Parietal lobe (tissue), 2 donors: Measurements from ENCODE around the gene LAGE3. TPM values are rescaled to one million over a fixed set of nuclear protein-coding genes. Genes with fewer than 3 reads are reported as not detected.

Source experiments
- small RNA-seq: library from RNA; depleted of rRNA; stranded (forward); fragments of <200 nt; gene quantifications from one replicate; pipeline ENCODE3, GENCODE V24; 2014; ENCODE audit warnings: low replicate concordance
- total RNA-seq: library from RNA; depleted of rRNA; stranded (reverse); fragments of >200 nt; gene quantifications from one replicate; pipeline ENCODE4 v1.2.3, GENCODE V29; 2014

LAGE3 gene, protein sequence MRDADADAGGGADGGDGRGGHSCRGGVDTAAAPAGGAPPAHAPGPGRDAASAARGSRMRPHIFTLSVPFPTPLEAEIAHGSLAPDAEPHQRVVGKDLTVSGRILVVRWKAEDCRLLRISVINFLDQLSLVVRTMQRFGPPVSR
- total RNA-seq, result 9.4 TPM

DNA sequence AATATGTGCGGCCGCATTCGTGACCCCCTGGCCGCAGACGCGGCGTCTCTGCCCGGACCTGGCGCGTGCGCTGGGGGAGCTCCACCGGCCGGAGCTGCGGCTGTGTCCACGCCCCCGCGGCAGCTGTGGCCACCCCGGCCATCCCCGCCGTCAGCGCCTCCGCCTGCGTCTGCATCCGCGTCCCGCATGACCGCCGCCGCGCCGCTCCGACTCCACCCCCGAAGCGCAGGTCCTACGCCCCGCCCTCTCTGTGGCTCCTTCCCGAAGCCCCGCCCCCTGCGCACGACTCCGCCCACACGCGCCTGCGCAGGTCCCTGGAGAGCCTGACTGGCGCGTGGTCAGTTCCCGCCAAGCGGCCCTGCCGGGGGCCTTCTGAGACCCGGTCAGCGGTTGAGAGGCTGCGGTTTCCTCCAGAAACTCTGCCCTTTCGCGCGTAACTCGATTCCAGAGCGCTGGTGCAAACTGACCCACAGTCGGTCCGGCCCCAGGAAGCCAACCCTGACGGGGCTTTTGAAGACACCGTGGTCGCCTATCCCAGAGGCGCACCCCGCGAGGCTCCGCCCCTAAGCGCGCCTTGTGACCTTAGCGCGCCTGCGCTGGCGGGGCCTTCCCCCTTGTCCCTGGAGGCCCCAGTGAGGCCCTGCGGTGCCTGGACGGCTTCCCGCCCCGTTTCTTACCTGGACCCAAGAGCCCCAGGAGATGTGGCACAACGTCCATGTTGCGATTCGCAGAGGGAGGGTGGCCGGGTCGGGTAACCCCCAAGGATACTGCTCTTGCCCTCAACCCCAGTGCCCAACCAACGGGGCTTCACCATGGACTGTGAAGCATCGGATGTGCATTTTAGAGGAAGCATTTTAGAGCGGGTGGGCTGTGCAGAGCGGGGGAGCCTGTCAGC is at the start of gene LAGE3:
TSS of gene LAGE3 (minus strand) at position 554 of the 895 bp plus-strand sequence. CDS start at position 188, 366 bp downstream.

DNA sequence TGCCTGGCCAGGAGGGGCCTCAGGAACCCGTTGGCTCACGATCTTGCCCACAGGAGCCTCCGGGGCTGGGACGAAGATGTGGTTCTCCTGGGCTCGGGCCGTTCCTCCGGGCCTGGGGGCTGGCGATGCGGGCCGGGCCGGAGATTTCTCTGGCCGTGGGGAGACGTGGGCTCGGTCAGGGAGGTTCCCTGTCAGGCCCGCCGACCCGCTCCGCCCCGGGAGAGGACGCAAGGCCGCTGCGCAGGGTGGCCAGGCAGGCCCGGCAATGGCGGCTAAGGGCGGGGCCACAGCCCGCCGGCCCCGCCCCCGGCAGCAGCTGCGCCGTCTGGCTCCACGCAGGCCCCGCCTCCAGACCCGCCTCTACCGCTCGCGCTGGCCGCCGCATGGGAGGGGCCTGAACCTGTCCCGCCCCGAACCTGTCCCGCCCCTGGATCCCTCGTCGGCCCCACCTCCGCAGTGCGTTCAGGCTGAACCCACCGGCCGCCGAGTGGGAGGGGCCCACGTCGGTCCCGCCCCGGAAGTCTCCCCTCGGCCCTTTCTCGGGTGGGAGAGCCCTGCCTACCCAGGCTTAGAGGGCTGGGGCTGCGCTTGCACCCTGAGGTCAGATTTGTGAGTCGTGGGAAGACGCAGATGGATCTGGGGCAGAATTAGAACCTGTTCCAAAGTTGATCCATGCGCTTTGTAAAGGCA is 37.0 kb upstream of the LAGE3 start, which contains the start of gene FAM3A:
TSS of gene FAM3A (minus strand) at position 267 of the 690 bp plus-strand sequence. CDS start 460 bp downstream, outside the sequence.

DNA sequence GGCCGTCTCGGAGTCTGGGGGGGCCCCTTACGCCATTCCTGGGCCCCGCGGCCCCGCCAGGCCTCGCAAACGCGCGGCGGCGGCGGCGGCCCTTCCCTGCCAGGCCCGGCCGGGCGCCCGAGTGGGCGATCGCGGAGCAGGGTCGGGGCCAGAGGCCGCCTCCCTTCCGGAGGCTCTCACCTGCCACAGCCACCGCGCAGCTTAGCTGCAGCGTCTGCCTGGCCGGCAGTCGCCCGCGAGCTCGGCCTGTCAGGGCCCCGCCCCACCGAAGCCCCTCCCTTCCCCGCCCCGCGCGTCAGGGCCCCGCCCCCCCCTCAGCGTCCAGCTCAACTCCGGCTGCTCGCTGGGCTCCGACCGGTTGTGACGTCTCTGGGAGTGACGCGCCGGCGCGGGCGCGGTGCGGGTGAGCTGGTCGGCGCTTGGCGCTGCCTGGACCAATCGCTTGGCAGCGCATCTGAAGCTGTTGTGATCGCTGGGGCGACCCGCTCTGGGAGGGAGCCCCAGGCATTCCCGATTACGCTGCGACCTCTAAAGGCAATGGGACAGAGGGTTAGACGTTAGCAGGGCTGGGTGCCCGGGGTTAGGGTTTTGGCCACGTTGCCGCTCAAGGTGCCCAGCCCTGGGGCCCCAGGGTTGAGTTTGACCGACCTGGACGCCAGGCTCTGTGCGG is 11.5 kb upstream of the LAGE3 start, which contains the start of gene SLC10A3:
TSS of gene SLC10A3 (minus strand) at position 216 of the 670 bp plus-strand sequence. CDS start 1,689 bp downstream, outside the sequence.

DNA sequence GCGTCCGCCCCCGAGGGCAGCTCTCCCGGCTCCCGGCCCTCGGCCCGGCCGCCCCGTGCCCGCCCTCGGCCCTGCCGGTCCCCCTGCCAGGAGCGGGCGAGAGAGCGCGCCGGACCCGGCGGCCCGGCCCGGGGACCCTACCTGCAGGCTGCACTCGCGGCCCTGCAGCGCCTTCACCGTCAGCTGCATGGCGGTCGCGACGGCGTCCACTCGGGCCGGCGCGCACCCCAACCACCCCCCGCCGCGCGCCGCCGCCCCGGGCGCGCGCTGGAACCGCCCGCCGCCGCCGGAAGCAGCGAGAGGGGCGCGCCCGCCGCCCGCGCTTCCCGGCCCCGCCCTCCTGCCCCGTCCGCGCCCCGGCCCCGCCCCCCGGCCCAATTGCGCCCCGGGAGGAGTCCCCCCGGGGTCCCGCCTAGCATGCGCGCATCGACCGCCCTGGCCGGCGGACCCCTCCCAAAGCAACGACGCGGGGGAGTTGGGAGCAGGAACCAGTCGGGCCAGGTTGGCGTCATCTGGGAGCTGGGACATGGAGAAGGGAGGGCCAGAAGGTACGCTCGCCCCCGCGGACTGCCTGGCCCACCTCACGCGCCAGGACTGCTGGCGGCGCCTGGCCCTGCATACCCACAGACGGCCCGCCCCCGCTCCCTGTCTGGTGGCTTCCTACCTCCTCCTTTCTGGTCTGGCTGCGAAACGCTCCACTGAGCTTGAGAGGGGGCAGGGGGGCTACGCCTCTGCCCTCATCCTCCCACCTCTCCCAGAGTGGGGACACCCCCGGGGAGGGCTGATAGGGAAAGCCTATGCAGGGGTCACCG is 7.5 kb upstream of the LAGE3 start, which contains the start of gene UBL4A:
TSS of gene UBL4A (minus strand) at position 220 of the 812 bp plus-strand sequence. CDS start at position 189, 31 bp downstream.

DNA sequence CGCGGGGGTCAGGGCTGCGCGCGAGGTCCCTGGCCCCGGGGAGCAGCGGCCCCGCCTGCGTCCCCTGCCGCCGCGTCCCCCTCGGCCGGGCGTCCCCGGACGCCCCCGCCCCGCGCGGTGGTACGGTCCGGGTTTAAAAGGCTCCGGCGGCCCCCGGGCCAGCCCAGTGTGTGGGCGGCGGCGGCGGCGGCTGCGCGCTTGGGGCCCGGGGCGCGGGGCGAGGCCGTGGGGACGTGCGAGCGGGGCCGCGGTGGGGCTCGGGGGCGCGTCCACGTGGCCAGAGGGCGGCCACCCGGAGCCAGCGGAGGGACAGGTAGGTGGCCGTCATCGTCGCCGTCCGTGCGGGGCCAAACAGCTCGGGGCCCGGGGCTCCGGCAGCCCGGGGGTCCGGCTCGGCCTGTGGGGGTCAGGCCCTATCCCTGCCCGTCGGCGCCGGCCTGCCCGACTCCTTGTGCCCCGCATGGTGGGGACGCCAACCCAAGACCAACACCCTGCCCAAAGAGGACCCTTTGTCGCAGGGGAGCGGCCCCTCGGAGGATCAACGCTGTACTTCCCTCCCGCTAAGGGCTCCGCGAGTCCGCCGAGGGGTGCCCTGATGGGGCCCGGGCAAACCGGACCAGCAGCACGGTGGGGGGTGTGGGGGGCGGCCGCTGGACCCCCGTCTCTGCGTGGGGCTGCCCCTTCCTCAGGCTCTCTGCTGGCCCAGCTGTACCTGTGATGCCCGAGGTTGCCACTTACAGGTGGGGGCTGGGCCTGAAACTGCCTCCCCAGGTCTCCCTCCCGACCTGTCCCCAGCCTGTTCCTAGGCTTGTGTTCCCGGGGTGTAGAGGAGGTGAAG is 20.7 kb downstream of the LAGE3 start, which contains the start of gene PLXNA3:
TSS of gene PLXNA3 (plus strand) at position 166 of the 838 bp plus-strand sequence. CDS start 1,903 bp downstream, outside the sequence.

DNA sequence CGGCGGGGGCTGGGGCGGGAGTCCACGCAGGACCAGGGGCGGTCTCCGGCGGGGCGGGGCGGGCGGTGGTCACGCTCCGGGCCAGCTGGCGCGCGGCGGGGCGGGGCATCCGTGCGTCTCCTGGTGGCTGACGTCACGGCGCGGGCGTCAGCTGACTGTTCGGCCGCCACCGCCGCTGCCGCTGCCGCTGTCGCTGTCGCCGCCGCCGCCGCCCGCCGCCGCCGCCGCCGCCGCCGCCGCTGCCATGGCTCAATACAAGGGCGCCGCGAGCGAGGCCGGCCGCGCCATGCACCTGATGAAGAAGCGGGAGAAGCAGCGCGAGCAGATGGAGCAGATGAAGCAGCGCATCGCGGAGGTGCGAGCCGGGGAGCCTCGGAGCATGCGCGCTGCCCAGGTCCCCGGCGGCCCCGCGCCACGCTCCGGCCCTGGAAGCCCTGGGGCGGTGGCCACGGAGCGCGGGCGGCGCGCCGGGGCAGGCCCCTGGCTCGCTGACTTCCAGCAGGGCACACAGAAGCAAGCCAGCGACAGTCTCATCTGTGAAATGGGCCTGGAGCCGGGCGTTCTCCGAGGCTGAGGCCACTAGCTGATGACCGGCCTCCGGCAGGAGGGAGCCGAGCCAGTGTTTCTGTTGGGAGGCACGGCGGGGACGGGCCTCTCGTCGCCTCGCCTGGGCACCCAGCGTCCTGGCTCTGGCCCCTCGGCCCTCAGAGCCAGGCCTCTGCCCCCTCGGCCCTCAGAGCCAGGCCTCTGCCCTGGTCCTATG is 34.9 kb downstream of the LAGE3 start, which contains the start of gene FAM50A:
TSS of gene FAM50A (plus strand) at position 150 of the 763 bp plus-strand sequence. CDS start at position 245, 95 bp downstream.

DNA sequence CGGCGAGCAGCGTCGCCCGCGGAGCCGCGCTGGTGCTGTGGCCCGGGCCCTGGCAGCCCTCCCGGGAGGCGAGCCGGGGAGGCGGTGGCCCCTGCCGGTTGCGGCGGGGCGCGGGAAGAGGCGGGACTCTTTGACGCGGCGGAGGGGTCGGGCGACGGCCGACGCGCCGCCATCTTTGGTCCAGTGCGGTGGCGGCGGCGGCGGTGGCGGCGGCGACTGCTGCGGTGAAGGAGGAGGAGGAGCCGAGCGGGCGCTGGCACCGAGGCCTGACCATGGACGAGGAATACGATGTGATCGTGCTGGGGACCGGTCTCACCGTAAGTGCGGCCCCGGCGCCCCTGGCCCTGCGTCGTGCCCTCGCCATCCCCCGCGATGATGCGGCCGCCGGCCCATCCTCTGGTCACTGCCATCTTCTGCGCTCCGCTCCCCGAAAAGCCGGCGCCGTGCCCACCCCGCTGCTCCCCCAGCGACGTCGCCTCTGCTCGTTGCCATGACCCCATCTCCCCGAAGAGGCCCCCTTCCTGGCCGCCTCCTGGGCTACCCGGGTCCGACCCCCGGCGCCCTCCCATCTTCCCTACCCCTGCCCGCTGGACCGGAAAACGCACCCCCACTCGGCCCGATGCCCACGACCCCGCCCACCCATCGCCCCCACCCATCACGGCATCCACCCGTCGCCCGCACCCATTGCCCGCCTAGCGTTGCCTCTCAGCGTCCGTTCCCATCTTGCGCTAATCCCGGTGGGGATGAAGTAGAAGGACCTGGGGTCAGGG is 41.9 kb downstream of the LAGE3 start, which contains the start of gene GDI1:
TSS of gene GDI1 (plus strand) at position 172 of the 770 bp plus-strand sequence. CDS start at position 273, 101 bp downstream.

DNA sequence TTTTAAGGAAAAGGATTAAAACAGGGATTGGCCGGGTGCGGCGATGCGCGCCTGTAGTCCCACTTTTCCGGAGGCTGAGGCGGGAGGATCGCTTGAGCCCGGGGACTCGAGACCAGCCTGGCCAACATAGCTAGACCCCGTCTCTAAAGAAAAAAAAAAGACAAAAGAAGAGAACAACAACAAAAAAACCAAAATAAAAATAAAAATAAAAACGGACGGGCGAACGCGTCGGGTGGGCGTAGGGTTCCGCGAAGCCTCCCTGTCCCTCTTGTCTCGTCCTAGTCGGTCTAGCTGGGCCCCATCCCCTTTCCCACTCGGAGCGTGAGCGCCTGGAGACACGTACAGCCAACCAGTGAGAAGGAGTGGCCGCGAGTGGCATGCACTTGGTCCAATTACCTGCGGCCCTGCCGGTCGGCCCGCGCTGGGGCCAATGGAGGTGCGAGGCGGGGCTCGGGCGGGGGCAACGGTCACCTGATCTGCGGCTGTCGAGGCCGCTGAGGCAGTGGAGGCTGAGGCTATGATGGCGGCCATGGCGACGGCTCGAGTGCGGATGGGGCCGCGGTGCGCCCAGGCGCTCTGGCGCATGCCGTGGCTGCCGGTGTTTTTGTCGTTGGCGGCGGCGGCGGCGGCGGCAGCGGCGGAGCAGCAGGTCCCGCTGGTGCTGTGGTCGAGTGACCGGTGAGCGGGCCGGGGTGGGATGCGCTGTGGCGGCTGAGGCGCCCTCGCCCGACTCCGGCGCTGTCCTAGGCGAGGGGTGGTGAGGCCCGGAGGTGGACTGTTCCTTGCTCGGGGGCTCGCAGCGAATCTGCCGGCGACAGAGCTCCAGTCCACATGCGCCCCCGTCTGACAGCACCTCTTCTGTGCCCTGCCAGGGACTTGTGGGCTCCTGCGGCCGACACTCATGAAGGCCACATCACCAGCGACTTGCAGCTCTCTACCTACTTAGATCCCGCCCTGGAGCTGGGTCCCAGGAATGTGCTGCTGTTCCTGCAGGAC is 50.6 kb downstream of the LAGE3 start, which contains the start of gene ATP6AP1:
TSS of gene ATP6AP1 (plus strand) at position 502 of the 996 bp plus-strand sequence. CDS start at position 518, 16 bp downstream.

Small RNA genes within 50 kb of the gene (small RNA-seq; reads per million reads assigned to genes)
- 0.09 reads per million for gene MIR6858
- not detected for gene RN7SL697P

Other genes starting within 250 kb of the LAGE3 start
- gene OPN1MW3, start 221.7 kb downstream of the LAGE3 start, total RNA-seq, result not detected
- not detected for gene TEX28, start 184.2 kb downstream of the LAGE3 start, total RNA-seq
- gene TKTL1, start 183.5 kb downstream of the LAGE3 start, total RNA-seq, result 1.9 TPM
- gene FLNA, start 104.6 kb downstream of the LAGE3 start, total RNA-seq, result 148 TPM
- 17.8 TPM for gene EMD, start 100.0 kb downstream of the LAGE3 start, total RNA-seq
- gene RPL10, start 80.9 kb downstream of the LAGE3 start, total RNA-seq, result 2,083 TPM
- gene DNASE1L1, start 70.0 kb downstream of the LAGE3 start, total RNA-seq, result 5.6 TPM
- gene TAFAZZIN, start 67.7 kb downstream of the LAGE3 start, total RNA-seq, result 25.7 TPM
- gene ATP6AP1, start 50.6 kb downstream of the LAGE3 start, total RNA-seq, result 55.7 TPM
- gene GDI1, start 42.1 kb downstream of the LAGE3 start, total RNA-seq, result 301 TPM
- 31.6 TPM for gene FAM50A, start 35.1 kb downstream of the LAGE3 start, total RNA-seq
- gene PLXNA3, start 21.0 kb downstream of the LAGE3 start, total RNA-seq, result 53.2 TPM
- gene UBL4A, start 7.3 kb upstream of the LAGE3 start, total RNA-seq, result 37.9 TPM
- gene SLC10A3, start 11.3 kb upstream of the LAGE3 start, total RNA-seq, result 2.8 TPM
- gene FAM3A, start 37.0 kb upstream of the LAGE3 start, total RNA-seq, result 13.8 TPM
- 32.9 TPM for gene G6PD, start 67.6 kb upstream of the LAGE3 start, total RNA-seq
- 5.9 TPM for gene IKBKG, start 68.3 kb upstream of the LAGE3 start, total RNA-seq
- gene CTAG1A, start 105.9 kb upstream of the LAGE3 start, total RNA-seq, result not detected
- gene CTAG1B, start 140.0 kb upstream of the LAGE3 start, total RNA-seq, result not detected
- not detected for gene CTAG2, start 174.3 kb upstream of the LAGE3 start, total RNA-seq